Panc1 (cell line): ENCODE measurements around the gene UTS2R. TPM values are rescaled to one million over a fixed set of nuclear protein-coding genes. Genes with fewer than 3 reads are reported as not detected.

Source experiments
- ATAC-seq: fragments of 200-7000 bp; cut with Tn5 transposase; 2 replicates; pipeline ENCODE4 v1.9.1; 2020; ENCODE audit warnings: mild to moderate bottlenecking, moderate library complexity
- BruUV-seq: library from RNA; stranded (reverse); fragments of 400-500 nt; replicated peaks from 2 replicates; lab custom pipeline; 2021; lab: Mats Ljungman, UMichigan
- CTCF ChIA-PET: fragments of 300-600 bp; sonication (Branson Sonifier 250); formaldehyde crosslinking; loops from one replicate; lab custom pipeline; 2022; ENCODE audit warnings: antibody characterized with exemption; lab: Charles Lee
- POLR2A ChIA-PET: fragments of 300-600 bp; sonication (Branson Sonifier 250); formaldehyde crosslinking; loops from one replicate; lab custom pipeline; 2022; ENCODE audit warnings: antibody characterized with exemption; lab: Charles Lee
- DNase-seq: peaks from one replicate; pipeline ENCODE4 v3.0.0-alpha.2; 2010; ENCODE audit warnings: low read depth, low spot score
- H3K27ac ChIP-seq: 2 replicates; pipeline ENCODE4 v1.5.1; 2011; ENCODE audit warnings: mild to moderate bottlenecking, low read length, inconsistent platforms
- H3K27me3 ChIP-seq: fragments of 200-500 bp; sonication (Bioruptor generic); 2 replicates; pipeline ENCODE4 v1.6.0; 2014; ENCODE audit warnings: low read length, inconsistent platforms; ENCODE audit not compliant: control insufficient read depth, insufficient read depth
- H3K36me3 ChIP-seq: fragments of 200-500 bp; sonication (Bioruptor generic); 2 replicates; pipeline ENCODE4 v1.5.1; 2014; ENCODE audit warnings: inconsistent platforms, mild to moderate bottlenecking, low read length, moderate library complexity; ENCODE audit not compliant: control insufficient read depth, insufficient read depth
- H3K4me1 ChIP-seq: 2 replicates; pipeline ENCODE4 v1.5.1; 2011; ENCODE audit warnings: inconsistent platforms, mild to moderate bottlenecking, low read length, moderate library complexity; ENCODE audit not compliant: control insufficient read depth, insufficient read depth
- H3K4me3 ChIP-seq, 2 experiments: 2 replicates each; pipeline ENCODE4 v1.5.1; 2011 to 2012; ENCODE audit warnings: low read depth in 2 of 2, low read length in 2 of 2, mild to moderate bottlenecking in 2 of 2, inconsistent platforms in 1 of 2, moderate library complexity in 1 of 2
- H3K9me3 ChIP-seq: fragments of 200-500 bp; sonication (Bioruptor generic); 2 replicates; pipeline ENCODE4 v1.5.1; 2014; ENCODE audit warnings: low read depth, mild to moderate bottlenecking, inconsistent platforms, low read length, moderate library complexity; ENCODE audit not compliant: control insufficient read depth, insufficient read depth
- CTCF ChIP-seq: fragments of 450-650 bp; IDR thresholded peaks from 2 replicates; pipeline ENCODE4 v1.5.1; 2017; ENCODE audit warnings: mild to moderate bottlenecking
- POLR2AphosphoS5 ChIP-seq: IDR thresholded peaks from 2 replicates; pipeline ENCODE4 v1.6.1; 2012; ENCODE audit warnings: mild to moderate bottlenecking, low read depth, low read length, moderate library complexity
- REST ChIP-seq, 2 experiments: IDR thresholded peaks; 2 replicates each; pipeline ENCODE4 v1.6.1; 2011 to 2012; ENCODE audit warnings: low read depth in 2 of 2, control low read depth in 1 of 2, low read length in 1 of 2, mild to moderate bottlenecking in 1 of 2, moderate library complexity in 1 of 2; ENCODE audit not compliant: insufficient read depth in 1 of 2
- SIN3A ChIP-seq: IDR thresholded peaks from 2 replicates; pipeline ENCODE4 v1.6.1; 2012; ENCODE audit warnings: low read depth, mild to moderate bottlenecking, low read length, moderate library complexity, borderline replicate concordance; ENCODE audit not compliant: insufficient read depth
- TCF7L2 ChIP-seq: IDR thresholded peaks from 2 replicates; pipeline ENCODE4 v1.6.1; 2011; ENCODE audit warnings: mild to moderate bottlenecking, low read depth, low read length, inconsistent platforms
- in situ Hi-C: cut with HindIII; loops from 2 replicates; pipeline ENCODE4 v1.10.0; 2016; ENCODE audit warnings: low sequenced_read_pairs, low pct_unique_long_range_greater_than_20kb
- intact Hi-C: fragments of 100-400 bp; cut with micrococcal nuclease; formaldehyde crosslinking; loops from one replicate; pipeline ENCODE4 v1.10.0; 2022; ENCODE audit not compliant: unreplicated experiment
- total RNA-seq: library from RNA; stranded (reverse); gene quantifications from one replicate; pipeline ENCODE4 v1.2.1, GENCODE V29; 2021; ENCODE audit not compliant: unreplicated experiment

Gene UTS2R
- total RNA-seq, 1 experiment from 2014 or later = 0.39 TPM

- CTCF ChIA-PET = no interaction called here
- in situ Hi-C loops = no loop called here
- Histone ChIP-seq H3K27ac (no peak overlapping the region), H3K36me3 (no peaks in the 10 kb centered on the region), H3K9me3 (no peaks in the 10 kb centered on the region), H3K4me3 (no peak overlapping the region), H3K27me3 (no peaks in the 10 kb centered on the region), H3K4me1 (peaks cover 4% of the 10 kb centered on the region; the same call in 1 of the 2 replicates)
- POLR2A ChIA-PET = no interaction called here
- TF ChIP-seq CTCF = no peak
- TF ChIP-seq REST (IDR thresholded peaks at IDR 0.05; ENCODE audit: insufficient read depth in 1 of 2, low read depth in 2 of 2, low read length in 1 of 2) = no peak
- no peak for TF ChIP-seq SIN3A
- no peak for TF ChIP-seq TCF7L2
- no peak for TF ChIP-seq POLR2AphosphoS5
- ATAC-seq = no peak
- DNase-seq = no peak
- intact Hi-C loops = no loop called here
- no TSS peak for BruUV-seq
These were observed 36.8 kb downstream of the UTS2R start for GRCh38 chr17:82408288-82408937.

GRCh38 chr17:82408938-82409318 lies 37.4 kb downstream of the UTS2R start:
- in situ Hi-C loops = no loop called here
- ATAC-seq = no peak
- H3K27ac ChIP-seq = no peak overlapping the region
- H3K4me3 ChIP-seq = no peak overlapping the region
- no peak for TF ChIP-seq TCF7L2
- TF ChIP-seq REST (IDR thresholded peaks at IDR 0.05; ENCODE audit: insufficient read depth in 1 of 2, low read depth in 2 of 2, low read length in 1 of 2) = no peak
- TF ChIP-seq SIN3A = no peak
- no peak for TF ChIP-seq CTCF
- TF ChIP-seq POLR2AphosphoS5 = no peak
- DNase-seq = no peak
- H3K4me1 ChIP-seq = peaks cover 4% of the 10 kb centered on the region; the same call in 1 of the 2 replicates
- no peaks in the 10 kb centered on the region for H3K36me3 ChIP-seq
- BruUV-seq = no TSS peak
- intact Hi-C loops = no loop called here
- no peaks in the 10 kb centered on the region for H3K27me3 ChIP-seq
- CTCF ChIA-PET = no interaction called here
- H3K9me3 ChIP-seq = no peaks in the 10 kb centered on the region
- POLR2A ChIA-PET = no interaction called here
